Measurements from ENCODE around the gene ALS2. TPM values are rescaled to one million over a fixed set of nuclear protein-coding genes. Genes with fewer than 3 reads are reported as not detected.
A peak's percentile ranks its signal among the peaks of the same experiment; 100 is the strongest.

ALS2 gene
- polyA plus RNA-seq, 1 of the 3 experiments (the other 2 are of a cell fraction): 11.6 TPM

DNA sequence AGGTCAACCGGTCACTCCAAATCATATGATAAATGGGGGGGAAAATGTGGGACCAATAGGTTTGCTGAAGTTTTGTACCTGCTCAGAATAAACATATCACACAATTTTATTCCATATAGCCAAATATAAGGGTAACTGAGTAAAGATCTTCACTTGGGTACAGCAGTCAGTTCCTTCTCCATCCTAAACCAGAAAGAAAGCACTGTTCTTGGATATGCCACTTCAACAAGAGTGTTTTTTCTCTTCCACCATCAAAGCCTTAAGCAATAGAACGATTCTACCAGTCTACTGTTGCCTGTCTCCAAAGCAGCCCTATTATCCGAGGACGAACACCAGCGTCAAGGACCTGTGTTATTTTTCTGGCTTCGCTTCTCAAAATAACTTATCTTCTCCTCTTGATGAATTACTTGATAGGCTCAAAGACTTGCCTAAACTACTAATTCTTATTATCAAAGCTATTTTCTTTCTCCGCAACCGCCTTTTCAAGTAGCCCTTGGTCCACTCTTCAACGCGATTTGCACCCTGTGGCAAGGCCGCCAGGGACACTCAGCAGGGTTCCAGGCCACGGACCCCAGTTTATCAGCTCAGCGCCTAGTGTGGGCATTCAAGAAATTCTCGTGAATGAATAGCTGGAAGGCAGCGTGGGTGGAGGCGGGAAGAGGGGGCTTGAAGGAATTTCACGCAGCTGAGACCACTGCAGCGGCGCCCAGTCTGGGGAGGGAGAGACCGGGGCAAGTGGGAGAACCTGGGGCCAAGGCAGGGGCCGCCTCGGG, 646 bp downstream of the ALS2 start:
- H3K36me3 ChIP-seq (replicated peaks in 1 of 2; ENCODE audit: control insufficient read depth in 1 of 2, insufficient read depth in 2 of 2, low read length in 1 of 2): no peaks in the 10 kb centered on the region
- CTCF ChIA-PET: interaction anchor here (0.9 to 1.5 kb wide), 5 partner anchors 11 to 217 kb away, joined by 3 to 7 read pairs (median 4); no protein-coding TSS in a partner anchor
- H3F3A ChIP-seq (replicated peaks; ENCODE audit: insufficient read depth): peaks cover 4% of the 10 kb centered on the region
- POLR2A ChIA-PET: interaction anchor here (1.0 to 1.7 kb wide), 3 partner anchors 15 to 891 kb away, joined by 3 to 10 read pairs (median 6); partner anchors contain the start of genes NIF3L1, PPIL3 and TMEM237
- H3K27ac ChIP-seq (ENCODE audit: low read depth in 2 of 2, low read length in 1 of 2): peak overlapping the region; percentile 91 to 93
- H3K4me2 ChIP-seq: peak overlapping the region; percentile 95
- no peaks in the 10 kb centered on the region for H3K9me2 ChIP-seq
- no peaks in the 10 kb centered on the region for H3K27me3 ChIP-seq (ENCODE audit: insufficient read depth)
- peak overlapping the region; percentile 97 for H3K4me3 ChIP-seq (ENCODE audit: low read depth in 2 of 2, low read length in 1 of 2)
- H3K4me1 ChIP-seq (ENCODE audit: control insufficient read depth in 1 of 2, insufficient read depth in 2 of 2, low read depth in 1 of 2, low read length in 1 of 2): peaks cover 15 to 37% of the 10 kb centered on the region in 2 experiments
- H3K79me2 ChIP-seq (ENCODE audit: insufficient read depth): peaks cover 55% of the 10 kb centered on the region
- peaks cover 17% of the 10 kb centered on the region; the same call in 1 of the 2 replicates for H4K20me1 ChIP-seq (ENCODE audit: insufficient read depth)
- TF ChIP-seq FOXM1 (IDR thresholded peaks at IDR 0.05; ENCODE audit: low read depth) (no peak), JUND (IDR thresholded peaks at IDR 0.05) (no peak), TCF12 (IDR thresholded peaks at IDR 0.05) (no peak), CTCF (IDR thresholded peaks at IDR 0.05) (no peak), FOXJ3 (CRISPR knock-in tag; IDR thresholded peaks at IDR 0.05) (no peak), SMC3 (IDR thresholded peaks at IDR 0.05; ENCODE audit: low read depth, low read length) (no peak)
- TF ChIP-seq, protein P1, sequence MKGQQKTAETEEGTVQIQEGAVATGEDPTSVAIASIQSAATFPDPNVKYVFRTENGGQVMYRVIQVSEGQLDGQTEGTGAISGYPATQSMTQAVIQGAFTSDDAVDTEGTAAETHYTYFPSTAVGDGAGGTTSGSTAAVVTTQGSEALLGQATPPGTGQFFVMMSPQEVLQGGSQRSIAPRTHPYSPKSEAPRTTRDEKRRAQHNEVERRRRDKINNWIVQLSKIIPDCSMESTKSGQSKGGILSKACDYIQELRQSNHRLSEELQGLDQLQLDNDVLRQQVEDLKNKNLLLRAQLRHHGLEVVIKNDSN (IDR thresholded peaks at IDR 0.05; ENCODE audit: borderline replicate concordance, low read depth): no peak
- 4% methylated on average over 21 of the region's 22 CpGs for WGBS (ENCODE audit: low lambda C conversion rate)
- peak overlapping the region; percentile 98 for H2AFZ ChIP-seq (ENCODE audit: low read depth)
- no peaks in the 10 kb centered on the region for H3K9me3 ChIP-seq
- H3K9ac ChIP-seq: peak overlapping the region; percentile 91
- no peak for DNase-seq

- Histone ChIP-seq H3K79me2 (ENCODE audit: insufficient read depth) (peaks cover 77% of the 10 kb centered on the region), H3K27ac (ENCODE audit: low read depth in 2 of 2, low read length in 1 of 2) (no peak overlapping the region), H3K27me3 (ENCODE audit: insufficient read depth) (no peaks in the 10 kb centered on the region), H3K9me2 (no peaks in the 10 kb centered on the region), H3K4me2 (peak overlapping the region; percentile 95), H3F3A (replicated peaks; ENCODE audit: insufficient read depth) (peaks cover 4% of the 10 kb centered on the region), H4K20me1 (ENCODE audit: insufficient read depth) (peaks cover 23% of the 10 kb centered on the region; the same call in 1 of the 2 replicates), H3K4me1 (ENCODE audit: control insufficient read depth in 1 of 2, insufficient read depth in 2 of 2, low read depth in 1 of 2, low read length in 1 of 2) (peaks cover 15 to 37% of the 10 kb centered on the region in 2 experiments), H3K9me3 (no peaks in the 10 kb centered on the region), H2AFZ (ENCODE audit: low read depth) (no peak overlapping the region), H3K9ac (no peak overlapping the region), H3K4me3 (ENCODE audit: low read depth in 2 of 2, low read length in 1 of 2) (peak overlapping the region in 1 of 2 experiments; percentile 12; a peak in 1 of 4 replicates), H3K36me3 (replicated peaks in 1 of 2; ENCODE audit: control insufficient read depth in 1 of 2, insufficient read depth in 2 of 2, low read length in 1 of 2) (no peaks in the 10 kb centered on the region)
- ChIA-PET CTCF (interaction anchor here (1.1 to 2.2 kb wide), 3 partner anchors 10 to 17 kb away, joined by 3 to 7 read pairs (median 3); no protein-coding TSS in a partner anchor), POLR2A (interaction anchor here (0.8 kb wide), 1 partner anchor 12 kb away, joined by 3 read pairs; no protein-coding TSS in a partner anchor)
- TF ChIP-seq RXRA (IDR thresholded peaks at IDR 0.05; ENCODE audit: borderline replicate concordance, low read depth) (no peak), TEAD4 (IDR thresholded peaks at IDR 0.05; ENCODE audit: borderline replicate concordance, insufficient read depth) (no peak), FOXJ3 (CRISPR knock-in tag; IDR thresholded peaks at IDR 0.05) (no peak), USF2 (IDR thresholded peaks at IDR 0.05; ENCODE audit: borderline replicate concordance, low read depth, low read length) (no peak), FOXM1 (IDR thresholded peaks at IDR 0.05; ENCODE audit: low read depth) (no peak), FOSL2 (IDR thresholded peaks at IDR 0.05; ENCODE audit: borderline replicate concordance, low read depth) (0 out of 2 replicates have a peak, but pooled peaks have one; percentile 12), PBX3 (IDR thresholded peaks at IDR 0.05) (no peak), MEF2A (IDR thresholded peaks at IDR 0.05; ENCODE audit: borderline replicate concordance, low read depth) (no peak), RAD21 (IDR thresholded peaks at IDR 0.05; ENCODE audit: low read length) (no peak)
- no peak for DNase-seq
Observed at GRCh38 chr2:201777869-201778268, 2.9 kb downstream of the ALS2 start.
